ENCODE results near the gene VAMP8.
"Not testable (repeated sequence)": the region's sequence is repeated elsewhere in the genome, so short reads cannot be mapped to it uniquely, and the experiment has no call there.

Gene VAMP8

GRCh38 chr2:85597241-85597640 is 19.9 kb downstream of the VAMP8 start:
- DNase-seq (ENCODE audit: low read depth in 2 of 2, low spot score in 1 of 2) = no peak

- no peak for DNase-seq (ENCODE audit: low read depth in 2 of 2, low spot score in 1 of 2)
Observed at GRCh38 chr2:85598594-85599340, 21.4 kb downstream of the VAMP8 start.

- no peak for DNase-seq (ENCODE audit: low read depth in 2 of 2, low spot score in 1 of 2)
Observed at GRCh38 chr2:85599468-85600234, 22.3 kb downstream of the VAMP8 start.

GRCh38 chr2:85600235-85600575 is 22.8 kb downstream of the VAMP8 start:
- no peak for DNase-seq (ENCODE audit: low read depth in 2 of 2, low spot score in 1 of 2)

- DNase-seq (ENCODE audit: low read depth in 2 of 2, low spot score in 1 of 2) = no peak
Observed at GRCh38 chr2:85600951-85601770, 23.8 kb downstream of the VAMP8 start.

- no peak for DNase-seq (ENCODE audit: low read depth in 2 of 2, low spot score in 1 of 2)
Observed at GRCh38 chr2:85601771-85602475, 24.5 kb downstream of the VAMP8 start.

GRCh38 chr2:85602476-85603234 is 25.3 kb downstream of the VAMP8 start, which contains the start of gene TMEM150A:
TSS of gene TMEM150A (minus strand) at chr2:85602698. CDS start at chr2:85601948, 750 bp downstream.
- peak; percentile 67 to 73 for DNase-seq (ENCODE audit: low read depth in 2 of 2, low spot score in 1 of 2)

GRCh38 chr2:85604133-85604444 is 26.7 kb downstream of the VAMP8 start:
- not testable (repeated sequence) for DNase-seq (ENCODE audit: low read depth in 2 of 2, low spot score in 1 of 2)

GRCh38 chr2:85604568-85605339 is 27.4 kb downstream of the VAMP8 start:
- DNase-seq (ENCODE audit: low read depth in 2 of 2, low spot score in 1 of 2) = no peak

GRCh38 chr2:85605406-85606115 is 28.2 kb downstream of the VAMP8 start:
- no peak for DNase-seq (ENCODE audit: low read depth in 2 of 2, low spot score in 1 of 2)

GRCh38 chr2:85606116-85606455 is 28.7 kb downstream of the VAMP8 start:
- no peak for DNase-seq (ENCODE audit: low read depth in 2 of 2, low spot score in 1 of 2)

- DNase-seq (ENCODE audit: low read depth in 2 of 2, low spot score in 1 of 2) = no peak
Observed at GRCh38 chr2:85607268-85608215, 30.2 kb downstream of the VAMP8 start.

GRCh38 chr2:85611217-85611704 is 33.9 kb downstream of the VAMP8 start:
- DNase-seq (ENCODE audit: low read depth in 2 of 2, low spot score in 1 of 2) = no peak

- DNase-seq (ENCODE audit: low read depth in 2 of 2, low spot score in 1 of 2) = peak; percentile 55 to 70
Observed at GRCh38 chr2:85611705-85612587, 34.6 kb downstream of the VAMP8 start, which contains the start of gene C2orf68. TSS of gene C2orf68 (minus strand) at chr2:85612066. CDS start at chr2:85611984, 82 bp downstream.

- DNase-seq (ENCODE audit: low read depth in 2 of 2, low spot score in 1 of 2) = no peak
Observed at GRCh38 chr2:85613717-85614515, 36.5 kb downstream of the VAMP8 start.

- not testable (repeated sequence) for DNase-seq (ENCODE audit: low read depth in 2 of 2, low spot score in 1 of 2)
Observed at GRCh38 chr2:85614757-85615156, 37.4 kb downstream of the VAMP8 start.

Measured in stimulated activated CD8-positive, alpha-beta memory T cell treated with anti-CD3 and anti-CD28 coated beads, Interleukin-4, amount 100 ng/mL, for 1 hour (primary cell).